ENCODE results near the gene RPL10.

GRCh38 chrX:154351183-154352011, 46.8 kb upstream of the RPL10 start:
- TF ChIP-seq TCF4 (CRISPR knock-in tag; IDR thresholded peaks at IDR 0.05; ENCODE audit: borderline replicate concordance) (no peak), PATZ1 (CRISPR knock-in tag; IDR thresholded peaks at IDR 0.05; ENCODE audit: borderline replicate concordance) (no peak), RARB (CRISPR knock-in tag; IDR thresholded peaks at IDR 0.05) (no peak), CREB5 (CRISPR knock-in tag; IDR thresholded peaks at IDR 0.05; ENCODE audit: low read depth) (no peak), TSHZ2 (CRISPR knock-in tag; IDR thresholded peaks at IDR 0.05) (no peak), PPARA (CRISPR knock-in tag; IDR thresholded peaks at IDR 0.05; ENCODE audit: borderline replicate concordance) (no peak), ARNTL (CRISPR knock-in tag; IDR thresholded peaks at IDR 0.05; ENCODE audit: borderline replicate concordance, low read depth) (no peak), SNAI2 (CRISPR knock-in tag; IDR thresholded peaks at IDR 0.05) (no peak), ZNF565 (CRISPR knock-in tag; conservative IDR thresholded peaks at IDR 0.05; ENCODE audit: low read depth) (no peak), ISL1 (CRISPR knock-in tag; IDR thresholded peaks at IDR 0.05) (no peak), ZNF8 (CRISPR knock-in tag; IDR thresholded peaks at IDR 0.05) (no peak), ZNF70 (CRISPR knock-in tag; IDR thresholded peaks at IDR 0.05) (no peak), CSRNP3 (CRISPR knock-in tag; IDR thresholded peaks at IDR 0.05) (no peak), POU6F1 (CRISPR knock-in tag; IDR thresholded peaks at IDR 0.05; ENCODE audit: borderline replicate concordance, low read depth) (no peak)

All from SK-N-SH treated with all-trans-retinoic acid at 6 μM for 48 hours (cell line).